DLD1 (cell line): ENCODE results near the gene IL4.

ENCODE experiments used
- in situ Hi-C: cut with HindIII; loops from 2 replicates; pipeline ENCODE4 v1.10.0; 2017; ENCODE audit warnings: low sequenced_read_pairs

IL4 gene

DNA sequence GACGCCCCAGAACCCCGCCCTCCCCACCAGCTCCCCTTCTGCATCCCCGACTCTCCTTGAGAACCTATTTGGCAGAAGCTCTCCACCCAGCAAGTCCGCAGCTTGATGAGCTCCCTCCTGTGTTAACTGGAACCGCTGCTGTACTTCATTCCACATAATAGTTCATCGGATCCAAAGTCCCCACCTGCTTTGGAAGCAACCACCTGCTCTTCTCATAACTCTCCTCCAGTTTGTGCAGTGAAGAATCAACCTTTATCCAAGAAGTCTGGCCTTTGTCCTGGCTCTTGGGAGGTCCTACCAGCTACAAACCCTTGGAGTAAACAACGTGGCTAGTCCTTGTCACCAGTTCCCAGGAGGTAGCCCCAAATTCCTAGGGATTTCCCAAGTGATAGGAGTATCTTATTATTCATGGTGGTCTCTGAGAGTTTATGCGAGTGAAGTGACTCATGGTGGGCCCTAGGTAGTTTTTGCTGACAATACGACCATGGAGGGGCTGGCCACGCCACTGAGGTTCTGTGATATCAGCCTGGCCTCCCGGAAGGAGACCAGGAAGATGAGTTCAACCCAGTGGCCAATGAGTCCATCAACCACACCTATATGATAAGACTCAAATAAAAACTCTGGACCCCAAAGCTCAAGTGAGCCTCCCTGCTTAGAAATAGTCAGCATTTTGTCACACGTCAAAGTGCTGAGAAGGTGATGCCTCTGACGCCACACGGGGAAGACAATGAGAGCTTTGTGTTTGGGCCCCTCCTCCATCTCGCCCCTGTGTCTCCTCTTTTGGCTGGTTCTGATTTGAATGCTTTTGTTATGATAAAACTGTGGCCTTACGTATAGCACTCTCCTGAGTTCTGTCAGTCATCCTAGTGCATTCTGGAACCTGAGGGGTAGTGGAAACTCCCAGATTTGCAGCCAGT, 3.6 kb upstream of the IL4 start:
- in situ Hi-C loops: no loop called here

DNA sequence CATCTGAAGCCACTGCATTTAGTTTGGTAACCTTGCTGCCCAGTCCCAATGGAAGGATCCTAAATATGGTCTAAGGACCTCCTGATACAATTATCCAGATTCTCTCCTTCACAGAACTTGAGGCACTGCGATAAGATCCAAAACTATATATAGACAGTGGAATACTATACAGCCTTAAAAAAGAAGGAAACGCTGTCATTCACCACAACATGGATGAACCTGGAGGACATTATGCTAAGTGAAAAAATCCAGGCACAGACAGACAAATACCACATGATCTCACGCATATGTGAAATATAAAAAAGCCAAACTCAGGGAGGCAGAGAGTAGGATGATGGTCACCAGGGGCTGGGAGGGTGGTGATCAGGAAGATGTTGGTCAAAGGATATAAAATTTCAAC, 2.8 kb upstream of the IL4 start:
- in situ Hi-C loops: no loop called here

DNA sequence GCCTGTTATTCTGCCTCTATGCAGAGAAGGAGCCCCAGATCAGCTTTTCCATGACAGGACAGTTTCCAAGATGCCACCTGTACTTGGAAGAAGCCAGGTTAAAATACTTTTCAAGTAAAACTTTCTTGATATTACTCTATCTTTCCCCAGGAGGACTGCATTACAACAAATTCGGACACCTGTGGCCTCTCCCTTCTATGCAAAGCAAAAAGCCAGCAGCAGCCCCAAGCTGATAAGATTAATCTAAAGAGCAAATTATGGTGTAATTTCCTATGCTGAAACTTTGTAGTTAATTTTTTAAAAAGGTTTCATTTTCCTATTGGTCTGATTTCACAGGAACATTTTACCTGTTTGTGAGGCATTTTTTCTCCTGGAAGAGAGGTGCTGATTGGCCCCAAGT, 301 bp upstream of the IL4 start:
- in situ Hi-C loops: no loop called here

DNA sequence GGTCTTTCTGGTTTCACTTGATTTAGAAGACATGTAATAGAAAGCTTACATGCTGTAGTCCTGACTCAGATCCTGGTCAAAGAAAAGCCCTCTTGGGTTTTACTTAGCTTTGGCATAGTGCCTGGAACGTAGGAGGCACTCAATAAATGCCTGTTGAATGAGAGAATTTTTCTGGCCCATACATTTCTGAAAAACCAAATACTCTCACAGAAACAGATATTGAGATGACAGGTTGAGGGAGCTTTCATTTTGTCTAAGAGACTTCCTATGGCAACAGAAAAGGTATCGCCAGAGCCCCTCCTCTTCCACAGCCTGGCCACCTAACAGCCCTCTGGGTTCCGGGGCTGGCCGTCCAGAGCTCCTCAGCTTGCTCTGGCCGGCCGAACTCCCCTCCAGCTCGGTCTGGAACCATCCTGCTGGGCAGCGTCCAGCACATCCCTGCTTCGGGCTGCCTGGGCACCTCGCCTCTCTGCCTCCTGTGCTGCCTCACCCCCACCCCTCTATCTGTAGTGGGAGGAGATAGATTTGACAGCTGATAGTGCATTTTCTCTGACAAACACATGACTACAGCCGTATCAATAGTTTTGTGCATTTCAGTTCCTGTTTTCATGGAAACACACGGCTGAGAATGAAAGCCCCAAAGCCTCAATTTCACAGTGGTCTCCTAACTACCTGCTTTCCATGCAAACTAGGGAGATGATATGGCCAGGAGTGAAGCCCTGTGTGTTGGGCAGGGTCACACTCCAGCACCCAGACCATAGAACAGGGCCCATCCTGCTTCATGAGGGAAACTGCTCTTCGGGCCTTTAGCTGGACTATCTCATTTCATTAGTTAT, 1.1 kb downstream of the IL4 start:
- in situ Hi-C loops: no loop called here

DNA sequence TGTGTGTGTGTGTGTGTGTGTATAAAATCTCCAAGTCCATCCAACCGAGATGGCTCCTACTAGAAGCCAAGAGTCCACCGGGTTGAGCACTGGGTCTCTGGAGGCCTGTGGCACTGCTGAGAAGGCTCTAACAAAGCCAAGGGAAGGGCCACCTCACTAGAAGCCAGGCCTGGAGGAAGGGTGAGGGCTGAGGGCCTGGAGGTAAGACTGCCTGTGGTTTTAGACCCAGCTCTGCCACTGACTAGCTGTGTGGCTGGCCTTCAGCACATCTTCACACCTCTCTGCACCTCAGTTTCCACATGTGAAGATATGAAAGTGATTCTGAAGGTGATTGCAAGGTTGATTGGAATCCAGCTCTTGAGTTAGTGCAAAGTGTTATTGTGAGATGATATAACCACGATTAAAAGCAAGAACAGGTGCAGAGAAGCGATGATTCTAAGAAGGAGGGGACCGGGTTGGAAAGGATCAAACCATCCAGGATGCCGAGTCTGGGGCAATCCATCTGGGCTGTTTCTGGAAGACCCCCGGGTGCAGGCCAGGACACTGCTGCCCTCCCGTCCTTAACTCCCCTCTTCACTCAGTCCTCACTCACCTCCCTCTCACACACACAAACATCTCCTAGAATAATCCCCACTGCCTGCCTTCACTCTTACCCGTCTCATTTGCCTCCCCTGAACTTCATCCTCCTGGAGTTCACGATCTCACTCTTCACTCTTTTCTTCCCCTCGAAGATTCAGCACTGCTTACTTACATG, 2.3 kb downstream of the IL4 start:
- in situ Hi-C loops: no loop called here

DNA sequence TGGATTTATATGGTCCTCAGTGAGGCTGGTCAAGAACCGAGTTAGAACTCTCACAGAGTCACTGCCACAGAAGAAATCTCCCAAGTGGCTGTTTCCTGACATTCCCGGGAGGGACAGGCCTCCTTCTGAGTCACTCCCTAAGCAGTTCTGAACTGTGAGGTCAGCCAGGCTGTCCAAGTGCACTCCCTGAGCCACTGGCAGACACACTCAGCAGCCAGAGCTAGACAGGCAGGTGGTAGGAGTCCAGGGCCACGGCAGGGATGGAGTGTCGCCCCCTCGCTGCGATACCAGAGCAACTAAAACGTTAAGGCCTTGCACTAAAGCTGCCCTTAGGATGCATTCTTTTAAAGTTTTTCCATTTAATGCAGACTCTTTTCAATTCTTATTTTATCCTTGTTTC, 3.4 kb downstream of the IL4 start:
- in situ Hi-C loops: no loop called here

DNA sequence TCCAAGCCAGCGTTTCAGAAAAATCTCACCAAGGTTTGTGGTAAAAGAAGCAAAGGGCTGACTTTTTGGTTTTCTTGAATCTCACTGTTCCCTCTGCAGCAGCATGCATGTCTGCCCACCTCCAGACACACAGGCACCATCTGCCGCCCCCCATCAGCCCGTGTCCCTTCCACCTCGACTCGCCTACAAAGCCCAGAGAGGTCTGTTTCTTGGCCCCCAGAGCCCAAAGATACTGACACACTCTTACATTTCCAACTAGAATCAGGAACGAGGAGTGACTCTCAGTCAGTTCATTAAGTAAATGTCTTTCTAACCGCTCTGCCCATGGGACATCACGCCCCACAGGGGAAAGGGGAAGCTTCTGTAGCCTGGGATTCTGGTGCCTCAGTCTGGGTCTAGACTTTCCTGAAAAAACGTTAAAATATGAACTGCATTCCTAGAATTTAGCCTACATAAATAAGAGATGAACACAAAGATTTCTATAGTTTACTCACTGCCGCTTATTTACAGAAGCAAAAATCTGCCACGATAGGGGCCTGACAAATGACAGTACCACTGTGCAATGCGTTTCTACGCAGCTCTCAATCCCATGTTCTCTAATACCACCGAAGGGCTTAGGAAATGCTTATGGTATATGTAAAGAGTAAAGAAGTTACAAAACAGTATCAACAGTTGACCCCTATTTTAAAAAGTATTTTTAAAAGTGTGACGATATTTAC, 4.1 kb downstream of the IL4 start:
- in situ Hi-C loops: no loop called here

DNA sequence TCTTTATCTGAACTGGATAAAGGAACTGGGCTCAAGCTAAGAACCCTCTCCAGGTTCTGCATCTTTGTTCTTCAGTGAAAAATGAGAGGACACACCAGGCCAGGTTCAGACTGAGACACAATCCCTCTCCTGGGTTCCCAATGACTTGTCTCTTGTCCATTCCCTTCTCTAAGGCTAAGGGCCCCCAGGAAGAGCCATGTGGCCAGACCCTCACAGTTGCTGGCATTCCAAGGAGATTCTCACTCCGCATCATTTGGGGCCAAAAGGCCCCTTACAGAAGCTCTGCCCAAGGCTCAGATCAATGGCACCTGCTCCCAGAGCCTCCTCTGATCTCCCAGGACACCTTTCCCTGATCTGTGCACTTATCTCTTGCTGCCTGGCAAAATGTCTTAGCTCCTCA, 4.9 kb downstream of the IL4 start:
- in situ Hi-C loops: no loop called here

DNA sequence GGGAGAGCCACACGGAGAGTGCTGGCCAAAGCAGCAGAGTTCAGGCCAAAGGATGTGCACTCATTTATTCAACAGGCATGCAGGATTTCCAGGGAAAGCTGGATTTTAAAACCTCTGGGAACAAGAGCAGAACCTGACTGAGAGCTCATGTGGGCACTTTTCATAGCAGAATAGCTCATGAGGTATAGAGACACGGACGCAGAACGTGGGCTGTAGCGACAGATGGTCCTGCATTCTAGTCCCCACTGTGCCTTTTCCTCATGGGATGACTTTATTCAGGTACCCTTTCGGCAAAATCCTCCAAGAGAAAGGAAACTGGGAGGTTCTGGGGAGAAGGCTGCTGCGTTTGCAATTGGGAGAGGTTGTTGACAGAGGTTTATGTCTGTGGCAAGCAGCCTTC, 5.4 kb downstream of the IL4 start:
- in situ Hi-C loops: no loop called here

DNA sequence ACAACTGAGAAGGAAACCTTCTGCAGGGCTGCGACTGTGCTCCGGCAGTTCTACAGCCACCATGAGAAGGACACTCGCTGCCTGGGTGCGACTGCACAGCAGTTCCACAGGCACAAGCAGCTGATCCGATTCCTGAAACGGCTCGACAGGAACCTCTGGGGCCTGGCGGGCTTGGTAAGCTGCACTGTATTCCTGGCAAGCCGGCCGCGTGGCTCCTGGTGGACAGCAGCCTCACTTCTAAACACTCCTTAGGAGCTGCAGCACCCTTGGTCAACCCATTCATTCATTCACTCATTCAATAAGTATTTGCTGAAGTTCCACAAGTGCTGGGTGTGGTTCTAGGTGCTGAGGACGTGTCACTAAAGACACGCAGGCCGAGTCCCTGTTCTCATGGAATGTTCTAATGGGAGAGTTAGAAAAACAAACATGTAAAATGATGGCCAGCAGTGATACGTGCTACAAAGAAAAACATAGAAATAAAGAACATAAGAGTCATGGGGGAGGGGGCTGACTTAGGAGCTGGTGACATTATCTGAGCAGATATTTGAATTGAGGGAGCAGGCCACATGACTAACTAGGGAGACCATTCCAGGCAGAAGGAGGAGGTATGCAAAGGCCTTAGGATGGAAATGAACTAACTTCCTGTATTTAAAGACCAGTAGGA, 6.1 kb downstream of the IL4 start:
- in situ Hi-C loops: no loop called here

DNA sequence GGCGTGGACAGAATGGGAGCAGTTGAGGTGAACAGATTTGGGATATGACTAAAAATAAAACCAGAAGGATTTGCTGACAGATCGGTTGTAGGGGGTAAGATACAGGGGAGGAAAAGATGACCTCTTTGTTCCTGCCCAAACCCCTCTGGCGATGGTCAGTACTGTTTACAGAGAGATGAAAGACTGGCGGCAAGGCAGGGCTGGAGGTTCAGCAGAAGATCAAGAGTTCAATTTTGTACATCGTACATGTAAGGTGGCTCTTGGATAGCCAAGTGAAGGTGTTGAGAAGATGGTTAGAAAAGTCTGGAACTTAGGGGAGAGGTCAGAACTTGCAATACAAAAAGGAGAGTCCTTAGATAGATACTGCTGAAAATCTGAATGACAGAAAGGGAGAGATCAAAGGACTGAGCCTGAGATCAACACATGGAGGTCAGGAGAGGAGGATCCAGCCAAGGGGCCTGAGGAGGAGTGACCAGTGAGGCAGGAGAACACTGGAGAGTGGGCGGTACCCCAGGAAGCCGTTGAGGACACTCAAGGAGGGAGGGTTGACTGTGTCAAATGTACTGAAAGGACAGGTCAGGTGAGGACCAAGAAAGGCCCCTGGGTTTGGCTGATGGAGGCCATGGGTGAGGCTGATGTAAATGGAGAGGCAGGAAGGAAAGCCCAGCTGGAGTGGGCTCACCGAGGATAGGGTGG, 7.1 kb downstream of the IL4 start:
- in situ Hi-C loops: no loop called here

DNA sequence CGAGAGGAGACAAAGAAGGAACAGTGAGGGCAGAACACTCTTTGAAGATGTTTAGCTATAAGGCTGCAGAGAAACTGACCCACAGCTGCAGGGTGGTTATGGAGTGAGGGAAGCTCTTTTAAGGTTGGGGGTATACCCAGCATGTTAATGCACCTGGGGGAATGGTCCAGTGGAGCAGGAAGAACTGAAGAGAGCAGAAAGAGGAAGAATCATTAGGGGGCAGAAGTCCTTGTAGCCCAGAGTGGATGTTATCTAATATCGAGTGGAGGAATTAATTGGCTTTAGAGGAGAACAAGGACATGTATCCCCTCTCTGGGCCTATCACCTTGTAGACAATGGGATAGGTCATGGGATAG, 7.7 kb downstream of the IL4 start:
- in situ Hi-C loops: no loop called here

DNA sequence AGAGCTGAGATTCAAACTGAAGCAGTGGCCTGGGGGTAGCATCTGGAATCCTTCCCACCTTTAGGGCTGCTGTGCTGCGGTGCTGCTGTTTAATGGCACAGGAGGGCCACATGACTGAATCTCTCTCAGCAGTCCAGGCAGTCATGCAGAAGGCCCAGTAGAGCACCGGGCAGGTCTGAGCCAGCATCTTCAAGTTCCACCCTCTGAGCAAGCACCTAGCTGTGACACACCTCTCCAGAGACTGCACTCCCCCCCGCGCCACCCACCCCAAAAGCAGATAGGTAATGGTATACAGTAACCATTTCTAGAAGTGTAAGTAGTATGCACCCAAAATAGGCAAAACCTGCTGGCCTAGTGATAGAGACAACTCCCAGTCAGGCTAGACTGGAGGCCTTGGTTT, 8.2 kb downstream of the IL4 start:
- in situ Hi-C loops: no loop called here

DNA sequence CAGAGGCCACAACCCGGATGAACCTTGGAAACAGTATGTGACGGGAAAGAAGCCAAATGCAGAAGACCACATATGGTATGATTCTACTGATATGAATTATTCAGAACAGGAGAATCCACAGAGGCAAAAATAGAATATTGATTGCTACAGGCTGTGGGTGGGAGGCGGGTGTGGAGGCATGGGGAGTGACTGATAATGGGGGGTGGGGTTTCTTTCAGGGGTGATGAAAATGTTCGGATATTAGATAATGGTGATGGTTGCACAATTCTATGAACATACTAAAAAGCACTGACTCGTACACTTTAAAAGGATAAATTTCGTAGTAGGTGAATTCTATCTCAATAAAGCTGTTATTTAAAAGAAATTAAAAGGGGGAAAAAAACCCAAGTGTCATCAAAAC, 10.7 kb downstream of the IL4 start:
- in situ Hi-C loops: no loop called here

DNA sequence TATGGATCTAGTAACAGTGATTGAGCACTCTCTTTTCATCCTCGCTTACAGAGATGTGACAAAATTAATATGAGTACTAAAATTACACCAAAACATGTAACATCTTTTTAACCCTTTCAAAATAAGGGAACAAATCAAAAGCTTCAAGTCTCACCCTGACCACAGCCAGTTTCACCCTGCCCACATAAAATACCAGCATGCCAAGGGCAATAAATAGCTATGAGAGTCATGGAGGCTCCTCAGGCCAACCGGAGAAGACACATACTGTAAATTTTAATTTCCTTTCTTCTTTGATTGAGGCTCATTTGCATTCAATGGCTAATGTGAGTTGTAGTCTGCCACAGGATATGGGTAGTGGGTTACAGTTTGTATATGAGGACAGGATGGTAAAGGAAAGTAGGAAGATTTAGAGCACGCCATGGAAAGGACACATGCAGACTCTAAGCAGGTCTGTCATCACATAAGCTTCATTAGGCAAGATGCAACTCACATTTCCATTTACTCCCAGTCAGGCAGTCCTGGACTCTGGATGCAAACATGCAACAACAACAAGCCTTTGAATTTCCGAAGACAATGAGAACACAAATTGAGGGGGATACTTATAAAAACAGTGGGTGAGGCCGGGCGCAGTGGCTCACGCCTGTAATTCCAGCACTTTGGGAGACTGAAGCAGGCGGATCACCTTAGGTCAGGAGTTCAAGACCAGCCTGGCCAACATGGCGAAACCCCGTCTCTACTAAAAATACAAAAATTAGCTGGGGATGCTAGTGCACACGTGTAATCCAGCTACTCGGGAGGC, 11.3 kb downstream of the IL4 start:
- in situ Hi-C loops: no loop called here

DNA sequence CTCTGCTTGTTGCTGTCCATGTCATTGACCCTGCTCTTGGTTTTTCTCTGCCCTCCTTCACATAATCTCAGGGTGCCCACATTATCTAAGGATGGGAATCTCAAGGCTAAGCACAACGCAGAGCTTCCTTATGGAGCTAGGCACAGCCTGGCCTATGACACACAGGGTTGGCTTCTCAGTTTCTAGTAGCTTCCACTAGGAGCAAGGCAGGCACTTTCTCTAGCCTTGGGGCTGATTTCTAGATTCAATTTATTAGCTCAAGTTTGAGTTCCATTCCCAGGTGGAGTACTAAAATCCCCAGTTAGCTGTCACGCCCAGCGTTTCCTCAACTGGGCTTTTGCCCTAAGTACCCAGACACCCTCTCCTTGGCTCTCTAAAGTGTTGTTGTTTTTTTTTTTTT, 12.4 kb downstream of the IL4 start:
- in situ Hi-C loops: no loop called here

DNA sequence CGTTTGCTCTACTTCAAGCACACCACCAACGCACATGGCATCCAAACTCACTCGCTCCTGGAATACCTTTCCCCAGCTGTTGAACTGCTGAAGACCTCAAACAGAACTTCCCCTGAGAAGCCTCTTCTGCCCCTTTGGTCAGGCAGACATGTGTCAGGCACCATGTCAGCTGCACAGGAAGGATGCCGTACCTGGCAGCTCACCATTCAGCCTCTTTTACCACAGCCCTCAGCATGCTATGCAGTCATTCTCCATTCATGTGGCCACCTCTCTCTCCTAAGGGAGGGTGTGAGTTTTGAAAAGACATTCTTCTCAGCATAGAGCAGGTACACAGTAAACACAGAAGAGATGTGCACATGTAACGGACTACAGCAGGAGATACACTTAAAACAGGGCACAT, 14.2 kb downstream of the IL4 start:
- in situ Hi-C loops: no loop called here

DNA sequence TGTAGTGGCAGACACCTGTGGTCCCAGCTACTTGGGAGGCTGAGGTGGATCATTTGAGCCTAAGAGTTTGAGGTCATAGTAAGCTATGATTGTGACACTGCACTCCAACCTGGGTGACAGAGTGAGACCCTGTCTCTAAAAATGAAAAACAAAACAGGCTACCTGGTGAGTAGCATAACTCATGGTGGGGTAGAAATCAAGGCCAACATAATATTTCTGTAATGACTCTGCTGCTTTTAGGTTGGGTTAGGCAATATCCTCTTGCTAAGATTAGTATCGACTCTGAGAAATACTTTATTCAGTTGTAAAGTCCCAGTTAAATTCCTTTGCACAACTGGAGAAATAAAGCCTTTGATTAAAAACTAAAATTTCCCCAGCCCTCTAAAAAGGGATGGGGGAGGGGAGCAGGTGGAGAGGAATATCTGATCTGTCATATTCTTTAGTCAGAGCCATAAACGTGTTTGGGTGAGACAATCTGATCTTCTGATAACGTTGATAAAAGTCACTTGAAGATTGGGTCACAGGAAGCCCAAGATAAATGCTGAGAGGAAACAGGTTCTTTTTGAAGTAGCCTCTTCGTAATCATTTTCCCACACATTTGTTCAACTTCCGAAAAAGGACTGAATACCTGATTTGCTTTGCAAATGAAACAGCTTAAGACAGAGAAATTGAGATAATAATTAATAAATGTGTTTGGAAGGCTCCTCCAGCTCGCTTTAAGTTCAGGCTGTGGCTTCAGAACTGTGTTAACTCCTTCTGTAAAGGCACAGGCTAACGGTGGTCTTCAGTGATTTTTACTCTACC, 14.9 kb downstream of the IL4 start:
- in situ Hi-C loops: no loop called here
